HG02870 (cell line): ENCODE measurements around the gene ACR.
"Not testable (repeated sequence)": the region's sequence is repeated elsewhere in the genome, so short reads cannot be mapped to it uniquely, and the experiment has no call there.

Experiments
- ATAC-seq: cut with Tn5 transposase; IDR thresholded peaks from one replicate; pipeline ENCODE4 v1.9.1; 2021; ENCODE audit warnings: mild to moderate bottlenecking, moderate library complexity; ENCODE audit not compliant: unreplicated experiment

Gene ACR

GRCh38 chr22:50730941-50731661 is 6.9 kb upstream of the ACR start:
- ATAC-seq, result no peak

GRCh38 chr22:50731811-50732624 is 6.0 kb upstream of the ACR start:
- ATAC-seq, result no peak

GRCh38 chr22:50732681-50733080 is 5.3 kb upstream of the ACR start:
- no peak for ATAC-seq

- no peak for ATAC-seq
Observed at GRCh38 chr22:50733521-50734342, 4.3 kb upstream of the ACR start.

- ATAC-seq, result no peak
Observed at GRCh38 chr22:50734343-50734771, 3.6 kb upstream of the ACR start.

- no peak for ATAC-seq
Observed at GRCh38 chr22:50734986-50735738, 2.8 kb upstream of the ACR start.

- ATAC-seq, result no peak
Observed at GRCh38 chr22:50735739-50736030, 2.3 kb upstream of the ACR start.

GRCh38 chr22:50738649-50739227 is 734 bp downstream of the ACR start:
- ATAC-seq, result no peak

GRCh38 chr22:50739279-50739691 is 1.3 kb downstream of the ACR start:
- ATAC-seq, result no peak

- no peak for ATAC-seq
Observed at GRCh38 chr22:50739894-50740293, 1.9 kb downstream of the ACR start.

- ATAC-seq, result not testable (repeated sequence)
Observed at GRCh38 chr22:50740714-50741113, 2.7 kb downstream of the ACR start.

- ATAC-seq, result not testable (repeated sequence)
Observed at GRCh38 chr22:50744424-50744823, 6.4 kb downstream of the ACR start.

- ATAC-seq, result not testable (repeated sequence)
Observed at GRCh38 chr22:50747521-50747920, 9.5 kb downstream of the ACR start.

GRCh38 chr22:50748630-50749029 is 10.6 kb downstream of the ACR start:
- ATAC-seq, result not testable (repeated sequence)

- ATAC-seq, result not testable (repeated sequence)
Observed at GRCh38 chr22:50749302-50750074, 11.5 kb downstream of the ACR start.

GRCh38 chr22:50755251-50755650 is 17.2 kb downstream of the ACR start:
- not testable (repeated sequence) for ATAC-seq

GRCh38 chr22:50756406-50756805 is 18.4 kb downstream of the ACR start:
- not testable (repeated sequence) for ATAC-seq

- not testable (repeated sequence) for ATAC-seq
Observed at GRCh38 chr22:50756949-50757491, 19.0 kb downstream of the ACR start.

- ATAC-seq, result not testable (repeated sequence)
Observed at GRCh38 chr22:50759597-50760341, 21.8 kb downstream of the ACR start.
